Pancreas (tissue), 10 donors: ENCODE data around the gene TIMP3. TPM values are rescaled to one million over a fixed set of nuclear protein-coding genes. Genes with fewer than 3 reads are reported as not detected.

Experiments used
- ATAC-seq, 4 donors: fragments of 200-7000 bp; cut with Tn5 transposase; one replicate each; pipeline versions ENCODE4 v1.8.0 to v1.9.1; 2020; ENCODE audit warnings: mild to moderate bottlenecking in 4 of 4, moderate library complexity in 4 of 4
- DNase-seq, 6 donors: peaks; one replicate each; pipeline ENCODE4 v3.0.0-alpha.2; 2020
- FAIRE-seq: peaks from 2 replicates; lab custom pipeline; 2012; peaks lifted over from hg19 to GRCh38; lab: Jason Lieb, UNC
- H3K27ac ChIP-seq, 4 donors: fragments of 200-600 bp; sonication (generic); 1 replicate in 3 of 4; 2 replicates in 1 of 4; pipeline versions ENCODE4 v1.5.0 to v1.8.0; 2020
- H3K27me3 ChIP-seq, 4 donors: fragments of 200-600 bp; one replicate each; pipeline ENCODE4 v1.8.0; 2021
- H3K36me3 ChIP-seq, 3 donors: fragments of 200-600 bp; sonication (generic) in 1 of 3; one replicate each; pipeline versions ENCODE4 v1.5.0 to v1.8.0; 2020 to 2021
- H3K4me1 ChIP-seq, 3 donors: fragments of 200-600 bp; one replicate each; pipeline ENCODE4 v1.8.0; 2021
- H3K4me3 ChIP-seq, 4 donors: fragments of 200-600 bp; sonication (generic) in 2 of 4; one replicate each; pipeline versions ENCODE4 v1.5.0 to v1.8.0; 2020 to 2021
- H3K9me3 ChIP-seq, 4 donors: fragments of 200-600 bp; one replicate each; pipeline ENCODE4 v1.8.0; 2021
- WGBS, 2 donors: extraction: QIAGEN DNeasy Blood & Tissue Kit; methylation state at CpG; one replicate each; pipeline ENCODE4 v1.1.7; 2013; 5-methylcytosine and 5-hydroxymethylcytosine counted together
- intact Hi-C, 3 donors: fragments of 100-400 bp; cut with DNase I; formaldehyde crosslinking; loops; one replicate each; pipeline versions ENCODE4 v1.11.1 to v1.14.2; 2022
- polyA plus RNA-seq, 2 donors: library from polyadenylated mRNA; stranded (reverse); fragments of 200-250 nt; gene quantifications; one replicate each; pipeline ENCODE4 v1.2.3, GENCODE V29; 2013
- total RNA-seq, 6 donors: library from RNA; stranded (reverse); fragmentation: NEBNext Ultra II Directional in 4 of 6; extraction: Animal tissue kit (Norgen Biotek cat#: 25700) in 4 of 6; gene quantifications; one replicate each; pipeline versions ENCODE4 v1.2.1 to v1.2.4, GENCODE V29; 2021 to 2023
- TF ChIP-seq, protein P1 (sequence below), 4 donors: fragments of 200-600 bp; sonication (generic) in 3 of 4; IDR thresholded peaks; one replicate each; pipeline versions ENCODE4 v1.5.0 to v1.8.0; 2021; ENCODE audit warnings: antibody characterized with exemption in 4 of 4
- donor health status: healthy with polysubstance abuse.
- donor health status: DM: no; HTN: no; CAD: no; lungs with moderate emphysema.
- donor health status: DM: no; HTN: no; CAD: no.
- donor health status: control.
- donor health status: control.
- donor health status: Bipolar disorder and iron deficiency.
- donor health status: DM: yes; HTN: yes; CAD: no.
- donor health status: DM: no; HTN: no; CAD: no.
- donor health status: DM: no; HTN: no; CAD: no.
- donor health status: DM: yes; HTN: yes; CAD: no.

TIMP3 gene
- total and polyA plus RNA-seq, 8 donors: 14.0 to 87.0 (median 48.2) TPM

DNA sequence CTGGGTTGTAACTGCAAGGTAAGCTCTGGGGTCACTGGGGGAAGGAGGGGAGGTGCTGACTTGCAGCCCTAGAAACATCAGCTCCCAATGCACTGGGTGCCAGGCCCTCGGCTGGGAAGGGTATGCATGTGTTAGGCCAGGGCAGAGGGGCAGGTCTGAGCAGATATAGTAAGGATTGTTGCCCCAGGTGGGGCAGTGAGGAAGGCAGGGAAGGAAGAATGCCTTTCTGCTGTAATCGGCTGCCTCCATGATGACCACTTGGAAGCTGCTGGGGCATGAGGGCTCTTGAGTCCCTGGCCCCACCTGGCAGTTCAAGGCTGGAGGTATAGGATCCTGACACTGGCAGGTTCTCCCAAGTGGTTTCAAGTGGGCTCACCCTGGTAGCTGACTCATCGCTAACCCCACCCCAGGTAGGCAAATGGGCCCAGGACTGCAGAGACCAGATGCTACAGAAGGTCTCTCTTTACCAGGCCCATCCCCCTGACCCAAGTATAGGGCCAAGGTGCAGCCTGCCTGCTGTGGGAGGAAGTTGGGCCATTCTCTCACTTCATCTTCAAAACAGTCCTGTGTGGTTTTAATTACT, 56.7 kb downstream of the TIMP3 start:
- intact Hi-C loops: no loop called here
- TF ChIP-seq, protein P1, sequence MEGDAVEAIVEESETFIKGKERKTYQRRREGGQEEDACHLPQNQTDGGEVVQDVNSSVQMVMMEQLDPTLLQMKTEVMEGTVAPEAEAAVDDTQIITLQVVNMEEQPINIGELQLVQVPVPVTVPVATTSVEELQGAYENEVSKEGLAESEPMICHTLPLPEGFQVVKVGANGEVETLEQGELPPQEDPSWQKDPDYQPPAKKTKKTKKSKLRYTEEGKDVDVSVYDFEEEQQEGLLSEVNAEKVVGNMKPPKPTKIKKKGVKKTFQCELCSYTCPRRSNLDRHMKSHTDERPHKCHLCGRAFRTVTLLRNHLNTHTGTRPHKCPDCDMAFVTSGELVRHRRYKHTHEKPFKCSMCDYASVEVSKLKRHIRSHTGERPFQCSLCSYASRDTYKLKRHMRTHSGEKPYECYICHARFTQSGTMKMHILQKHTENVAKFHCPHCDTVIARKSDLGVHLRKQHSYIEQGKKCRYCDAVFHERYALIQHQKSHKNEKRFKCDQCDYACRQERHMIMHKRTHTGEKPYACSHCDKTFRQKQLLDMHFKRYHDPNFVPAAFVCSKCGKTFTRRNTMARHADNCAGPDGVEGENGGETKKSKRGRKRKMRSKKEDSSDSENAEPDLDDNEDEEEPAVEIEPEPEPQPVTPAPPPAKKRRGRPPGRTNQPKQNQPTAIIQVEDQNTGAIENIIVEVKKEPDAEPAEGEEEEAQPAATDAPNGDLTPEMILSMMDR (IDR thresholded peaks at IDR 0.05): no peak
- DNase-seq (no peak), FAIRE-seq (no peak), ATAC-seq (no peak)
- 75 to 84% methylated on average over 3 of the region's 3 CpGs for WGBS, 2 donors
- H3K4me3 ChIP-seq: no peak overlapping the region
- no peak overlapping the region for H3K27ac ChIP-seq
- H3K4me1 ChIP-seq: no peaks in the 10 kb centered on the region
- peaks cover 0 to 6% (median 0%) of the 10 kb centered on the region in 4 donors for H3K27me3 ChIP-seq
- no peaks in the 10 kb centered on the region for H3K36me3 ChIP-seq
- no peaks in the 10 kb centered on the region for H3K9me3 ChIP-seq

DNA sequence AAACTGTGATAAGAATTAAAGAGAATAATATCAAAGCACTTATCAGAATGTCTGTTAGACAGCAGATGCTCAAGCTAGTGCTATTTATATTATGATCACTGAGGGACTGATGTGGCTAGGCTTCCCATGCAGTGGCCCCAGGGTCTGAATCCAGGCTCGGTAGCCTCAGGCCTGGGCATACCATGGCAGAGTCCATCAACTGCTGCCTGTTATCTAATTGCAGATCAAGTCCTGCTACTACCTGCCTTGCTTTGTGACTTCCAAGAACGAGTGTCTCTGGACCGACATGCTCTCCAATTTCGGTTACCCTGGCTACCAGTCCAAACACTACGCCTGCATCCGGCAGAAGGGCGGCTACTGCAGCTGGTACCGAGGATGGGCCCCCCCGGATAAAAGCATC, 57.5 kb downstream of the TIMP3 start:
- intact Hi-C loops: no loop called here
- H3K4me3 ChIP-seq: no peak overlapping the region
- no peaks in the 10 kb centered on the region for H3K36me3 ChIP-seq
- no peaks in the 10 kb centered on the region for H3K4me1 ChIP-seq
- no peaks in the 10 kb centered on the region for H3K9me3 ChIP-seq
- TF ChIP-seq, protein P1 (IDR thresholded peaks at IDR 0.05): no peak
- 67 to 70% methylated on average over 9 of the region's 9 CpGs for whole genome bisulfite sequencing, 2 donors
- DNase-seq: no peak
- H3K27me3 ChIP-seq: peaks cover 0 to 6% (median 0%) of the 10 kb centered on the region in 4 donors
- FAIRE-seq: no peak
- H3K27ac ChIP-seq: no peak overlapping the region
- no peak for ATAC-seq

DNA sequence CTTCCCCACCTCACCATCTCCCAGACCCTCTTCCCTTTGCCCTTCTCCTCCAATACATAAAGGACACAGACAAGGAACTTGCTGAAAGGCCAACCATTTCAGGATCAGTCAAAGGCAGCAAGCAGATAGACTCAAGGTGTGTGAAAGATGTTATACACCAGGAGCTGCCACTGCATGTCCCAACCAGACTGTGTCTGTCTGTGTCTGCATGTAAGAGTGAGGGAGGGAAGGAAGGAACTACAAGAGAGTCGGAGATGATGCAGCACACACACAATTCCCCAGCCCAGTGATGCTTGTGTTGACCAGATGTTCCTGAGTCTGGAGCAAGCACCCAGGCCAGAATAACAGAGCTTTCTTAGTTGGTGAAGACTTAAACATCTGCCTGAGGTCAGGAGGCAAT, 58.2 kb downstream of the TIMP3 start:
- 71 to 88% methylated on average over 1 of the region's 1 CpG for WGBS, 2 donors
- TF ChIP-seq, protein P1 (IDR thresholded peaks at IDR 0.05): no peak
- intact Hi-C loops: no loop called here
- no peaks in the 10 kb centered on the region for H3K9me3 ChIP-seq
- no peaks in the 10 kb centered on the region for H3K36me3 ChIP-seq
- no peak for ATAC-seq
- peaks cover 0 to 6% (median 0%) of the 10 kb centered on the region in 4 donors for H3K27me3 ChIP-seq
- H3K27ac ChIP-seq: no peak overlapping the region
- H3K4me1 ChIP-seq: no peaks in the 10 kb centered on the region
- no peak for DNase-seq
- no peak overlapping the region for H3K4me3 ChIP-seq
- FAIRE-seq: no peak

DNA sequence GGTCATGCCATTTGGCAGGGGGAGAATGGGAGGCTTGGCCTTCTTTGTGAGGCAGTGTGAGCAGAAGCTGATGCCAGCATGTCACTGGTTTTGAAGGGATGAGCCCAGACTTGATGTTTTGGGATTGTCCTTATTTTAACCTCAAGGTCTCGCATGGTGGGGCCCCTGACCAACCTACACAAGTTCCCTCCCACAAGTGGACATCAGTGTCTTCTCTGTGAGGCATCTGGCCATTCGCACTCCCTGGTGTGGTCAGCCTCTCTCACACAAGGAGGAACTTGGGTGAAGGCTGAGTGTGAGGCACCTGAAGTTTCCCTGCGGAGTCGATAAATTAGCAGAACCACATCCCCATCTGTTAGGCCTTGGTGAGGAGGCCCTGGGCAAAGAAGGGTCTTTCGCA, 59.8 kb downstream of the TIMP3 start:
- intact Hi-C loops: no loop called here
- H3K27ac ChIP-seq: no peak overlapping the region
- H3K36me3 ChIP-seq: no peaks in the 10 kb centered on the region
- no peaks in the 10 kb centered on the region for H3K27me3 ChIP-seq
- no peak overlapping the region for H3K4me3 ChIP-seq
- DNase-seq (no peak), ATAC-seq (no peak), FAIRE-seq (no peak)
- 79 to 94% methylated on average over 5 of the region's 5 CpGs for WGBS, 2 donors
- H3K4me1 ChIP-seq: no peaks in the 10 kb centered on the region
- no peaks in the 10 kb centered on the region for H3K9me3 ChIP-seq
- TF ChIP-seq, protein P1 (IDR thresholded peaks at IDR 0.05): no peak

DNA sequence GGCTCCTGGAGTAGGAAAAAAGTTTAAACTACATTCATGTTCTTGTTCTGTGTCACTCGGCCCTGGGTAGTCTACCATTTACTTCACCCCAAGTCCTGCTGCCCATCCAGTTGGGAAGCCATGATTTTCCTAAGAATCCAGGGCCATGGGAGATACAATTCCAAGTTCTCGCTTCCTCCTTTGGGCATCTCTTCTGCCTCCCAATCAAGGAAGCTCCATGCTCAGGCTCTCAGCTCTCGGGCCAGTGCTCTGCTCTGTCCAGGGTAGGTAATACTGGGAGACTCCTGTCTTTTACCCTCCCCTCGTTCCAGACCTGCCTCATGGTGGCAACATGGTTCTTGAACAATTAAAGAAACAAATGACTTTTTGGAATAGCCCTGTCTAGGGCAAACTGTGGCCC, 60.6 kb downstream of the TIMP3 start:
- TF ChIP-seq, protein P1 (IDR thresholded peaks at IDR 0.05): no peak
- Histone ChIP-seq H3K4me3 (no peak overlapping the region), H3K36me3 (no peaks in the 10 kb centered on the region), H3K9me3 (no peaks in the 10 kb centered on the region), H3K4me1 (no peaks in the 10 kb centered on the region), H3K27me3 (no peaks in the 10 kb centered on the region), H3K27ac (no peak overlapping the region)
- no peak for ATAC-seq
- DNase-seq: no peak
- 68 to 82% methylated on average over 4 of the region's 4 CpGs for WGBS, 2 donors
- intact Hi-C loops: no loop called here
- FAIRE-seq: no peak
